HepG2 (cell line): ENCODE results near the gene STX5. TPM values are rescaled to one million over a fixed set of nuclear protein-coding genes. Genes with fewer than 3 reads are reported as not detected.

ENCODE experiments used
- ATAD3A ChIP-seq: sonication (generic); formaldehyde crosslinking; IDR thresholded peaks from 2 replicates; pipeline ENCODE4 v1.4.0; 2020; ENCODE audit warnings: missing genetic modification reagents
- BHLHE40 ChIP-seq: IDR thresholded peaks from 2 replicates; pipeline ENCODE4 v1.6.1; 2011; ENCODE audit warnings: low read length, improper control_type of control experiment
- CENPBD1 ChIP-seq: sonication (generic); formaldehyde crosslinking; IDR thresholded peaks from 2 replicates; pipeline ENCODE4 v1.8.0; 2022; ENCODE audit warnings: missing genetic modification reagents, low read depth, mild to moderate bottlenecking, borderline replicate concordance
- CENPX ChIP-seq: sonication (generic); formaldehyde crosslinking; IDR thresholded peaks from 2 replicates; pipeline ENCODE4 v1.9.0; 2021; ENCODE audit warnings: mild to moderate bottlenecking, missing genetic modification reagents, moderate library complexity
- GZF1 ChIP-seq: sonication (generic); formaldehyde crosslinking; IDR thresholded peaks from 2 replicates; pipeline ENCODE4 v1.5.1; 2020; ENCODE audit warnings: mild to moderate bottlenecking, missing genetic modification reagents
- HES4 ChIP-seq: sonication (generic); formaldehyde crosslinking; IDR thresholded peaks from 2 replicates; pipeline ENCODE4 v1.9.0; 2021; ENCODE audit warnings: mild to moderate bottlenecking, missing genetic modification reagents, borderline replicate concordance
- HMG20A ChIP-seq: IDR thresholded peaks from 2 replicates; pipeline ENCODE4 v1.6.1; 2016; ENCODE audit warnings: borderline replicate concordance
- HNRNPH1 ChIP-seq: fragments of 200-400 bp; formaldehyde crosslinking; optimal IDR thresholded peaks from 2 replicates; pipeline ENCODE3; 2017; ENCODE audit warnings: mild to moderate bottlenecking, low read depth, low read length
- KLF13 ChIP-seq: sonication (generic); formaldehyde crosslinking; IDR thresholded peaks from 2 replicates; pipeline ENCODE4 v1.4.0; 2020; ENCODE audit warnings: mild to moderate bottlenecking, missing genetic modification reagents
- NR0B2 ChIP-seq: sonication (generic); formaldehyde crosslinking; IDR thresholded peaks from 2 replicates; pipeline ENCODE4 v1.4.0; 2020; ENCODE audit warnings: mild to moderate bottlenecking, missing genetic modification reagents
- POLR2A ChIP-seq, 2 experiments: IDR thresholded peaks; 2 replicates each; pipeline ENCODE4 v1.6.1; 2011; ENCODE audit warnings: low read depth in 2 of 2, low read length in 2 of 2, mild to moderate bottlenecking in 1 of 2, moderate library complexity in 1 of 2; ENCODE audit not compliant: insufficient read depth in 1 of 2
- RAD51 ChIP-seq: fragments of 450-650 bp; IDR thresholded peaks from 2 replicates; pipeline ENCODE4 v1.6.1; 2016; ENCODE audit warnings: borderline replicate concordance
- STAG1 ChIP-seq: sonication (generic); formaldehyde crosslinking; IDR thresholded peaks from 2 replicates; pipeline ENCODE4 v1.4.0; 2020; ENCODE audit warnings: missing genetic modification reagents
- TEAD2 ChIP-seq: sonication (generic); formaldehyde crosslinking; IDR thresholded peaks from 2 replicates; pipeline ENCODE4 v1.9.0; 2021; ENCODE audit warnings: missing genetic modification reagents
- ZBTB40 ChIP-seq, 2 experiments: fragments of 450-650 bp in 1 of 2; sonication (generic) in 1 of 2; formaldehyde crosslinking in 1 of 2; IDR thresholded peaks; 2 replicates each; pipeline versions ENCODE4 v1.6.1 to v1.8.0; 2016 to 2022; ENCODE audit warnings: antibody characterized with exemption in 1 of 2, mild to moderate bottlenecking in 1 of 2, missing genetic modification reagents in 1 of 2
- ZNF335 ChIP-seq: sonication (generic); formaldehyde crosslinking; IDR thresholded peaks from 2 replicates; pipeline ENCODE4 v1.4.0; 2020; ENCODE audit warnings: missing genetic modification reagents
- ZNF33B ChIP-seq: sonication (generic); formaldehyde crosslinking; IDR thresholded peaks from 2 replicates; pipeline ENCODE4 v1.5.1; 2020; ENCODE audit warnings: mild to moderate bottlenecking, missing genetic modification reagents
- ZNF367 ChIP-seq: sonication (generic); formaldehyde crosslinking; IDR thresholded peaks from 2 replicates; pipeline ENCODE4 v1.4.0; 2020; ENCODE audit warnings: missing genetic modification reagents, borderline replicate concordance
- ZNF552 ChIP-seq: sonication (generic); formaldehyde crosslinking; IDR thresholded peaks from 2 replicates; pipeline ENCODE4 v1.9.0; 2022; ENCODE audit warnings: missing genetic modification reagents, mild to moderate bottlenecking, borderline replicate concordance
- ZNF556 ChIP-seq: sonication (generic); formaldehyde crosslinking; IDR thresholded peaks from 2 replicates; pipeline ENCODE4 v1.4.0; 2020; ENCODE audit warnings: mild to moderate bottlenecking, missing genetic modification reagents, borderline replicate concordance
- ZNF660 ChIP-seq: sonication (generic); formaldehyde crosslinking; IDR thresholded peaks from 2 replicates; pipeline ENCODE4 v1.5.1; 2020; ENCODE audit warnings: mild to moderate bottlenecking, low read depth, missing genetic modification reagents, borderline replicate concordance
- ZNF781 ChIP-seq: sonication (generic); formaldehyde crosslinking; IDR thresholded peaks from 2 replicates; pipeline ENCODE4 v1.5.1; 2020; ENCODE audit warnings: borderline replicate concordance, mild to moderate bottlenecking, missing genetic modification reagents; ENCODE audit errors: not compliant biosample characterization
- polyA plus RNA-seq, 8 experiments: library from polyadenylated mRNA; depleted of rRNA in 3 of 8; stranded (reverse) in 7 of 8; unstranded in 1 of 8; fragments of >200 nt; fragmentation: Illumina TruSeq in 4 of 8; extraction: Trizol in 4 of 8; gene quantifications; 2 replicates each; pipeline versions ENCODE4 v1.2.1 to v1.2.3, GENCODE V29; 2011 to 2016; ENCODE audit warnings: low read depth in 4 of 8, missing spikeins in 1 of 8, mixed read lengths in 1 of 8; ENCODE audit not compliant: insufficient read depth in 1 of 8
- total RNA-seq, 5 experiments: library from RNA; depleted of rRNA; stranded (reverse); fragments of >200 nt; fragmentation: Illumina TruSeq; extraction: Trizol; gene quantifications; 2 replicates each; pipeline ENCODE4 v1.2.3, GENCODE V29; 2016; ENCODE audit warnings: low read depth in 1 of 5

STX5 gene
- total and polyA plus RNA-seq, 2 of the 13 experiments (the other 11 are each of a cell fraction or from before 2014, with no cell fraction given): 26.9 to 30.0 TPM

- no peak for TF ChIP-seq ZBTB40 (IDR thresholded peaks at IDR 0.05)
- TF ChIP-seq ZBTB40 (CRISPR knock-in tag; IDR thresholded peaks at IDR 0.05): peak; percentile 27; the same call in 1 of the 2 replicates
- TF ChIP-seq CENPBD1 (CRISPR knock-in tag): no peak
- TF ChIP-seq ZNF33B (CRISPR knock-in tag): no peak
- no peak for TF ChIP-seq TEAD2 (CRISPR knock-in tag)
- peak; percentile 27 to 41; a peak in 2 of 4 replicates for TF ChIP-seq POLR2A (IDR thresholded peaks at IDR 0.05; ENCODE audit: insufficient read depth in 1 of 2, low read depth in 2 of 2, low read length in 2 of 2)
- no peak for TF ChIP-seq ZNF367 (CRISPR knock-in tag)
- no peak for TF ChIP-seq BHLHE40
- TF ChIP-seq HES4 (CRISPR knock-in tag): no peak
- peak; percentile 64 for TF ChIP-seq HNRNPH1
- TF ChIP-seq CENPX (CRISPR knock-in tag): no peak
- no peak for TF ChIP-seq HMG20A (CRISPR knock-in tag)
- no peak for TF ChIP-seq STAG1 (CRISPR knock-in tag)
- no peak for TF ChIP-seq RAD51
- no peak for TF ChIP-seq GZF1 (CRISPR knock-in tag)
- no peak for TF ChIP-seq KLF13 (CRISPR knock-in tag)
- TF ChIP-seq ZNF335: no peak
- TF ChIP-seq ZNF552 (CRISPR knock-in tag): no peak
- TF ChIP-seq ATAD3A (CRISPR knock-in tag): no peak
- peak; percentile 34; the same call in 1 of the 2 replicates for TF ChIP-seq ZNF556 (CRISPR knock-in tag)
- no peak for TF ChIP-seq NR0B2 (CRISPR knock-in tag)
- no peak for TF ChIP-seq ZNF660 (CRISPR knock-in tag)
- no peak for TF ChIP-seq ZNF781
These were observed 10.4 kb upstream of the STX5 start (continued) for GRCh38 chr11:62842171-62842741.
